Upper lobe of left lung (tissue), 4 donors: ENCODE measurements around the gene IRF8.

Experiments
- POLR2A ChIP-seq, 4 donors: fragments of 450-650 bp; IDR thresholded peaks; one replicate each; pipeline ENCODE4 v1.5.1; 2016 to 2017; ENCODE audit warnings: antibody characterized with exemption in 4 of 4, mild to moderate bottlenecking in 2 of 4
- POLR2AphosphoS5 ChIP-seq, 2 donors: sonication (generic); formaldehyde crosslinking; IDR thresholded peaks; one replicate each; pipeline ENCODE4 v1.5.1; 2017; ENCODE audit warnings: antibody characterized with exemption in 2 of 2
- TF ChIP-seq, protein P1 (sequence below), 6 experiments: fragments of 450-650 bp in 4 of 6; fragments of 200-600 bp in 2 of 6; sonication (generic) in 2 of 6; IDR thresholded peaks; one replicate each; pipeline ENCODE4 v1.5.1; 2016 to 2019; ENCODE audit warnings: antibody characterized with exemption in 6 of 6

- TF ChIP-seq POLR2A (IDR thresholded peaks at IDR 0.05) (no peak), POLR2AphosphoS5 (IDR thresholded peaks at IDR 0.05) (no peak)
- TF ChIP-seq, protein P1, sequence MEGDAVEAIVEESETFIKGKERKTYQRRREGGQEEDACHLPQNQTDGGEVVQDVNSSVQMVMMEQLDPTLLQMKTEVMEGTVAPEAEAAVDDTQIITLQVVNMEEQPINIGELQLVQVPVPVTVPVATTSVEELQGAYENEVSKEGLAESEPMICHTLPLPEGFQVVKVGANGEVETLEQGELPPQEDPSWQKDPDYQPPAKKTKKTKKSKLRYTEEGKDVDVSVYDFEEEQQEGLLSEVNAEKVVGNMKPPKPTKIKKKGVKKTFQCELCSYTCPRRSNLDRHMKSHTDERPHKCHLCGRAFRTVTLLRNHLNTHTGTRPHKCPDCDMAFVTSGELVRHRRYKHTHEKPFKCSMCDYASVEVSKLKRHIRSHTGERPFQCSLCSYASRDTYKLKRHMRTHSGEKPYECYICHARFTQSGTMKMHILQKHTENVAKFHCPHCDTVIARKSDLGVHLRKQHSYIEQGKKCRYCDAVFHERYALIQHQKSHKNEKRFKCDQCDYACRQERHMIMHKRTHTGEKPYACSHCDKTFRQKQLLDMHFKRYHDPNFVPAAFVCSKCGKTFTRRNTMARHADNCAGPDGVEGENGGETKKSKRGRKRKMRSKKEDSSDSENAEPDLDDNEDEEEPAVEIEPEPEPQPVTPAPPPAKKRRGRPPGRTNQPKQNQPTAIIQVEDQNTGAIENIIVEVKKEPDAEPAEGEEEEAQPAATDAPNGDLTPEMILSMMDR (IDR thresholded peaks at IDR 0.05): no peak
Measured at GRCh38 chr16:85891776-85892166, 7.2 kb upstream of the IRF8 start.
